HG03280 (cell line): Measurements from ENCODE around the gene GHITM.
A peak's percentile ranks its signal among the peaks of the same experiment; 100 is the strongest.
"Not testable (repeated sequence)": the region's sequence is repeated elsewhere in the genome, so short reads cannot be mapped to it uniquely, and the experiment has no call there.

Source experiments
- ATAC-seq: cut with Tn5 transposase; IDR thresholded peaks from one replicate; pipeline ENCODE4 v1.9.1; 2021; ENCODE audit warnings: mild to moderate bottlenecking, moderate library complexity; ENCODE audit not compliant: unreplicated experiment

Gene GHITM

GRCh38 chr10:84147347-84147746 is 8.0 kb downstream of the GHITM start:
- ATAC-seq: no peak

GRCh38 chr10:84148006-84148597 is 8.8 kb downstream of the GHITM start:
- not testable (repeated sequence) for ATAC-seq

GRCh38 chr10:84149854-84150253 is 10.5 kb downstream of the GHITM start:
- no peak for ATAC-seq

- no peak for ATAC-seq
Measured at GRCh38 chr10:84152769-84153168, 13.5 kb downstream of the GHITM start.

- ATAC-seq: no peak
Measured at GRCh38 chr10:84155521-84155920, 16.2 kb downstream of the GHITM start.

GRCh38 chr10:84156009-84156408 is 16.7 kb downstream of the GHITM start:
- ATAC-seq: no peak

- ATAC-seq: peak; percentile 75
Measured at GRCh38 chr10:84156768-84157167, 17.5 kb downstream of the GHITM start.

GRCh38 chr10:84158061-84158460 is 18.8 kb downstream of the GHITM start:
- no peak for ATAC-seq

- ATAC-seq: no peak
Measured at GRCh38 chr10:84158550-84158949, 19.2 kb downstream of the GHITM start.

- ATAC-seq: no peak
Measured at GRCh38 chr10:84159076-84159685, 19.9 kb downstream of the GHITM start.

- ATAC-seq: no peak
Measured at GRCh38 chr10:84160663-84161362, 21.5 kb downstream of the GHITM start.

- no peak for ATAC-seq
Measured at GRCh38 chr10:84163996-84164395, 24.7 kb downstream of the GHITM start.

- no peak for ATAC-seq
Measured at GRCh38 chr10:84164442-84164841, 25.1 kb downstream of the GHITM start.

- no peak for ATAC-seq
Measured at GRCh38 chr10:84166620-84167288, 27.4 kb downstream of the GHITM start.

- not testable (repeated sequence) for ATAC-seq
Measured at GRCh38 chr10:84167289-84167653, 28.0 kb downstream of the GHITM start.

GRCh38 chr10:84168382-84168781 is 29.1 kb downstream of the GHITM start:
- not testable (repeated sequence) for ATAC-seq

GRCh38 chr10:84171237-84171636 is 31.9 kb downstream of the GHITM start:
- ATAC-seq: not testable (repeated sequence)

- ATAC-seq: peak; percentile 23
Measured at GRCh38 chr10:84171700-84172466, 32.6 kb downstream of the GHITM start.

GRCh38 chr10:84172467-84173356 is 33.4 kb downstream of the GHITM start:
- ATAC-seq: peak; percentile 43

- no peak for ATAC-seq
Measured at GRCh38 chr10:84173501-84173929, 34.2 kb downstream of the GHITM start, which contains the start of gene GPR15LG. GPR15LG (plus strand) TSS chr10:84173801; CDS start chr10:84173852, 51 bp downstream.
